ENCODE data around the gene LONP1.

DNA sequence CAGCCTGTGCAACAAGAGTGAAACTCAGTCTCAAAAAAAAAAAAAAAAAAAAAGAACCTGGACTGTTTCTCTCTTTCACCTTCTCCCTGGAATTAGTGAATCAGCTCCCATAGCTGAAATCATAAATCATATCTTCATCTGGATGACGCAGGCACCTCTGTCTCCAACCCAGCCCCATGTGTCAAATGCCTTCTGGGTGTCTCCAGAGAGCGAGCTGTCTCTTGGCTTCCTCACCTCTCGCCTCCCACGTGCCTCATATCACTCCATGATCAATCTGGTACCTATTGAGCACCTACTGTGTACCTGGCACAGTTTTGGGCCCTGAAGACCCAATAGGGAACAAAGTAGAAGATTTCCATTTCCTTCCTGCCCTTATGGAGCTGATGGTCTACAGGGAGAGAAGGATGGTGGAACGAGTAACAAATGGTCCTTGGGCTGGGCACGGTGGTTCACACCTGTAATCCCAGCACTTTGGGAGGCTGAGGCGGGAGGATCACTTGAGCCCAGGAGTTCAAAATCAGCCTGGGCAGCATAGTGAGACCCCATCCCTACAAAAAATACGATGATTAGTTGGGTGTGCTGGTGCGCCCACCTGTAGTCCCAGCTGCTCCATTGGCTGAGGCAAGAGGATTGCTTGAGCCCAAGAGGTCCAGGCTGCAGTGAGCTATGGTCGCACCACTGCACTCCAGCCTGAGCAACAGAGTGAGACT, 36.6 kb downstream of the LONP1 start:
- no peak for TF ChIP-seq REST (tag by site-specific recombination; IDR thresholded peaks at IDR 0.05)
- TF ChIP-seq BCL11A (tag by site-specific recombination; IDR thresholded peaks at IDR 0.05; ENCODE audit: low read depth), result no peak
- no peak for TF ChIP-seq ZBTB48 (tag by site-specific recombination; IDR thresholded peaks at IDR 0.05)
- TF ChIP-seq CTCF (tag by site-specific recombination; IDR thresholded peaks at IDR 0.05), result no peak
- no peak for TF ChIP-seq TRIM28 (IDR thresholded peaks at IDR 0.05; ENCODE audit: borderline replicate concordance, low read length)
- TF ChIP-seq, protein P1, sequence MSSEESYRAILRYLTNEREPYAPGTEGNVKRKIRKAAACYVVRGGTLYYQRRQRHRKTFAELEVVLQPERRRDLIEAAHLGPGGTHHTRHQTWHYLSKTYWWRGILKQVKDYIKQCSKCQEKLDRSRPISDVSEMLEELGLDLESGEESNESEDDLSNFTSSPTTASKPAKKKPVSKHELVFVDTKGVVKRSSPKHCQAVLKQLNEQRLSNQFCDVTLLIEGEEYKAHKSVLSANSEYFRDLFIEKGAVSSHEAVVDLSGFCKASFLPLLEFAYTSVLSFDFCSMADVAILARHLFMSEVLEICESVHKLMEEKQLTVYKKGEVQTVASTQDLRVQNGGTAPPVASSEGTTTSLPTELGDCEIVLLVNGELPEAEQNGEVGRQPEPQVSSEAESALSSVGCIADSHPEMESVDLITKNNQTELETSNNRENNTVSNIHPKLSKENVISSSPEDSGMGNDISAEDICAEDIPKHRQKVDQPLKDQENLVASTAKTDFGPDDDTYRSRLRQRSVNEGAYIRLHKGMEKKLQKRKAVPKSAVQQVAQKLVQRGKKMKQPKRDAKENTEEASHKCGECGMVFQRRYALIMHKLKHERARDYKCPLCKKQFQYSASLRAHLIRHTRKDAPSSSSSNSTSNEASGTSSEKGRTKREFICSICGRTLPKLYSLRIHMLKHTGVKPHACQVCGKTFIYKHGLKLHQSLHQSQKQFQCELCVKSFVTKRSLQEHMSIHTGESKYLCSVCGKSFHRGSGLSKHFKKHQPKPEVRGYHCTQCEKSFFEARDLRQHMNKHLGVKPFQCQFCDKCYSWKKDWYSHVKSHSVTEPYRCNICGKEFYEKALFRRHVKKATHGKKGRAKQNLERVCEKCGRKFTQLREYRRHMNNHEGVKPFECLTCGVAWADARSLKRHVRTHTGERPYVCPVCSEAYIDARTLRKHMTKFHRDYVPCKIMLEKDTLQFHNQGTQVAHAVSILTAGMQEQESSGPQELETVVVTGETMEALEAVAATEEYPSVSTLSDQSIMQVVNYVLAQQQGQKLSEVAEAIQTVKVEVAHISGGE (tag by site-specific recombination; conservative IDR thresholded peaks at IDR 0.05; ENCODE audit: low read depth), result no peak
- TF ChIP-seq, protein P2, sequence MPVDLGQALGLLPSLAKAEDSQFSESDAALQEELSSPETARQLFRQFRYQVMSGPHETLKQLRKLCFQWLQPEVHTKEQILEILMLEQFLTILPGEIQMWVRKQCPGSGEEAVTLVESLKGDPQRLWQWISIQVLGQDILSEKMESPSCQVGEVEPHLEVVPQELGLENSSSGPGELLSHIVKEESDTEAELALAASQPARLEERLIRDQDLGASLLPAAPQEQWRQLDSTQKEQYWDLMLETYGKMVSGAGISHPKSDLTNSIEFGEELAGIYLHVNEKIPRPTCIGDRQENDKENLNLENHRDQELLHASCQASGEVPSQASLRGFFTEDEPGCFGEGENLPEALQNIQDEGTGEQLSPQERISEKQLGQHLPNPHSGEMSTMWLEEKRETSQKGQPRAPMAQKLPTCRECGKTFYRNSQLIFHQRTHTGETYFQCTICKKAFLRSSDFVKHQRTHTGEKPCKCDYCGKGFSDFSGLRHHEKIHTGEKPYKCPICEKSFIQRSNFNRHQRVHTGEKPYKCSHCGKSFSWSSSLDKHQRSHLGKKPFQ (tag by site-specific recombination; IDR thresholded peaks at IDR 0.05), result no peak
- no peak for TF ChIP-seq ZNF629 (tag by site-specific recombination; IDR thresholded peaks at IDR 0.05)
- TF ChIP-seq ZNF274 (IDR thresholded peaks at IDR 0.05; ENCODE audit: low read length), result no peak
- no peak for TF ChIP-seq ZNF274 (tag by site-specific recombination; IDR thresholded peaks at IDR 0.05; ENCODE audit: borderline replicate concordance)
- no peak for TF ChIP-seq ZNF777 (tag by site-specific recombination; IDR thresholded peaks at IDR 0.05; ENCODE audit: borderline replicate concordance)
